Measurements from ENCODE around the gene S1PR2. TPM values are rescaled to one million over a fixed set of nuclear protein-coding genes. Genes with fewer than 3 reads are reported as not detected.

S1PR2 gene
- total and polyA plus RNA-seq, 9 of the 15 experiments (the other 6 are each of a cell fraction or from before 2014, with no cell fraction given), result 1.5 to 3.9 (median 2.0) TPM

- no peak for FAIRE-seq
- peak overlapping the region; percentile 53 to 92 for H3K9ac ChIP-seq (ENCODE audit: insufficient read depth in 1 of 2, low read depth in 2 of 2, low read length in 2 of 2)
- H3K4me2 ChIP-seq (ENCODE audit: insufficient read depth, low read length), result peak overlapping the region; percentile 97
- peak overlapping the region; percentile 95 for H2AFZ ChIP-seq (ENCODE audit: low read depth, low read length)
- intact Hi-C loops (cut with micrococcal nuclease) (no loop called here), in situ Hi-C loops (cut with MboI) (no loop called here)
- peaks cover 6% of the 10 kb centered on the region for H4K20me1 ChIP-seq (replicated peaks; ENCODE audit: control insufficient read depth, insufficient read depth, low read length)
- no peaks in the 10 kb centered on the region for H3K27me3 ChIP-seq (ENCODE audit: control insufficient read depth in 2 of 2, insufficient read depth in 2 of 2, low read length in 2 of 2)
- H3K9me3 ChIP-seq (replicated peaks; ENCODE audit: control insufficient read depth, insufficient read depth, low read depth, low read length), result no peaks in the 10 kb centered on the region
- H3K4me1 ChIP-seq (replicated peaks in 1 of 2; ENCODE audit: control insufficient read depth in 2 of 2, insufficient read depth in 2 of 2, low read length in 2 of 2), result peaks cover 6 to 25% of the 10 kb centered on the region in 2 experiments; a peak in 4 of 5 replicates
- peak; percentile 20 for ATAC-seq
- peak overlapping the region; percentile 93; the same call in 2 of the 3 replicates for H3K27ac ChIP-seq (ENCODE audit: extremely low read depth, low read depth, low read length)
- no peak for DNase-seq (ENCODE audit: extremely low read depth in 1 of 4, low spot score in 3 of 4)
- peak overlapping the region; percentile 88 for H3K4me3 ChIP-seq
- WGBS (ENCODE audit: insufficient coverage, low coverage, missing lambda C conversion rate), result 22% methylated on average over 6 of the region's 6 CpGs
- POLR2A ChIA-PET, result interaction anchor here (0.6 to 1.5 kb wide), 7 partner anchors 11 to 129 kb away, joined by 3 to 4 read pairs (median 3); no protein-coding TSS in a partner anchor
- TSS peak; percentile 67 for BruUV-seq (replicated peaks)
- H3K36me3 ChIP-seq (ENCODE audit: control insufficient read depth, insufficient read depth, low read length), result peaks cover 28% of the 10 kb centered on the region
- no peaks in the 10 kb centered on the region for H3K9me1 ChIP-seq (ENCODE audit: control insufficient read depth, insufficient read depth, low read length)
- H3K79me2 ChIP-seq (ENCODE audit: control insufficient read depth, insufficient read depth, low read length), result peaks cover 48% of the 10 kb centered on the region
- CTCF ChIA-PET (ENCODE audit: low intra/inter-chr PET ratio), result interaction anchor here (0.7 kb wide), 1 partner anchor 55 kb away, joined by 3 read pairs; no protein-coding TSS in a partner anchor
- TF ChIP-seq ZNF507 (tag; conservative IDR thresholded peaks at IDR 0.05) (no peak), USF1 (CRISPR knock-in tag; IDR thresholded peaks at IDR 0.05) (0 out of 2 replicates have a peak, but pooled peaks have one; percentile 30), MBD1 (CRISPR knock-in tag; IDR thresholded peaks at IDR 0.05) (no peak), NELFE (IDR thresholded peaks at IDR 0.05; ENCODE audit: insufficient read depth, insufficient read length) (no peak), HDAC6 (IDR thresholded peaks at IDR 0.05; ENCODE audit: low read depth, low read length) (no peak), ZNF740 (CRISPR knock-in tag; IDR thresholded peaks at IDR 0.05) (no peak), ZNF740 (tag; IDR thresholded peaks at IDR 0.05) (peak in 1 of 2 experiments; percentile 4; a peak in 1 of 4 replicates), DACH1 (IDR thresholded peaks at IDR 0.05; ENCODE audit: partially characterized antibody) (no peak), PTTG1 (tag; IDR thresholded peaks at IDR 0.05; ENCODE audit: low read depth) (no peak), ZBTB7A (IDR thresholded peaks at IDR 0.05; ENCODE audit: borderline replicate concordance, control insufficient read depth, low read depth, low read length) (no peak), ZNF134 (CRISPR knock-in tag; conservative IDR thresholded peaks at IDR 0.05) (no peak), RAD51 (IDR thresholded peaks at IDR 0.05; ENCODE audit: borderline replicate concordance, low read depth) (peak; percentile 18; the same call in 1 of the 2 replicates), RFX7 (CRISPR knock-in tag; IDR thresholded peaks at IDR 0.05) (no peak), E2F4 (CRISPR knock-in tag; IDR thresholded peaks at IDR 0.05; ENCODE audit: low read depth) (no peak)
These were observed 36.0 kb downstream of the S1PR2 start for GRCh38 chr19:10195199-10195519.

Measured in K562 (cell line).